RWPE2 (cell line): ENCODE data around the gene CAV1.
"Not testable (repeated sequence)": the region's sequence is repeated elsewhere in the genome, so short reads cannot be mapped to it uniquely, and the experiment has no call there.

ENCODE experiments used
- ATAC-seq: fragments of 200-7000 bp; cut with Tn5 transposase; 3 replicates; pipeline ENCODE4 v1.9.1; 2021; ENCODE audit warnings: low read depth
- DNase-seq: peaks from one replicate; pipeline ENCODE4 v3.0.0-alpha.2; 2020; ENCODE audit warnings: low spot score
- H3K27ac ChIP-seq: fragments of 450-650 bp; 2 replicates; pipeline ENCODE4 v1.5.1; 2017; ENCODE audit warnings: mild to moderate bottlenecking; ENCODE audit not compliant: poor library complexity, severe bottlenecking
- H3K27me3 ChIP-seq: fragments of 250-450 bp; sonication (Bioruptor Pico); 2 replicates; pipeline ENCODE4 v1.5.1; 2021; ENCODE audit warnings: mild to moderate bottlenecking, moderate library complexity; ENCODE audit not compliant: insufficient read depth, poor library complexity, severe bottlenecking
- H3K36me3 ChIP-seq: fragments of 250-450 bp; sonication (Bioruptor Pico); 2 replicates; pipeline ENCODE4 v1.5.1; 2020; ENCODE audit warnings: low read depth, mild to moderate bottlenecking, moderate library complexity
- H3K4me1 ChIP-seq: fragments of 250-450 bp; sonication (Bioruptor Pico); 2 replicates; pipeline ENCODE4 v1.5.1; 2021; ENCODE audit warnings: mild to moderate bottlenecking, moderate library complexity; ENCODE audit not compliant: insufficient read depth, poor library complexity, severe bottlenecking
- H3K4me3 ChIP-seq: fragments of 250-450 bp; sonication (Bioruptor Pico); 2 replicates; pipeline ENCODE4 v1.5.1; 2021; ENCODE audit warnings: mild to moderate bottlenecking, moderate library complexity; ENCODE audit not compliant: severe bottlenecking
- H3K9me3 ChIP-seq: fragments of 250-450 bp; sonication (Bioruptor Pico); 2 replicates; pipeline ENCODE4 v1.5.1; 2021; ENCODE audit warnings: mild to moderate bottlenecking, moderate library complexity; ENCODE audit not compliant: severe bottlenecking
- TF ChIP-seq, protein P1 (sequence below): fragments of 450-650 bp; IDR thresholded peaks from one replicate; pipeline ENCODE4 v1.5.1; 2017; ENCODE audit warnings: mild to moderate bottlenecking, moderate library complexity; ENCODE audit not compliant: poor library complexity, severe bottlenecking

The CAV1 gene

DNA sequence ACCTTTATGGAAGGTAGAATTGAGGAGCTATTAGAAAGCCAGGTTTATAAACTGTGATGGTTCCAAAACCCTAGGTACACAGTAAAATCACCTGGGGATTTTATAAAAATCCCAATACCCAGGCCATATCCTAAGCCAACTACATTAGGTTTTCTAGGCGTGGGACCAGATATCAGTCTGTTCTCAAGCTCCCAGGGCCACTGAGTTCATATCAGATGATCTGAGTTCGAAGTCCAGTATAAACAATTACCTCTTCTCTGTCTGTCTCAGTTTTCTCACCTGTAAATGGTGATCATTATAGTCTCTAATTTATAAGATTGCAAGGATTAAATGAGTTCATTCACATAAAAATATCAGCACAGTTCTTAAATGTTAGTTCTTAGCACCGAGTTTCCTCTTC is 60.6 kb downstream of the CAV1 start:
- no peaks in the 10 kb centered on the region for H3K9me3 ChIP-seq
- no peak overlapping the region for H3K27ac ChIP-seq
- no peak for DNase-seq
- no peaks in the 10 kb centered on the region for H3K36me3 ChIP-seq
- no peak for ATAC-seq
- no peaks in the 10 kb centered on the region for H3K27me3 ChIP-seq
- no peak overlapping the region for H3K4me3 ChIP-seq
- H3K4me1 ChIP-seq = peaks cover 26% of the 10 kb centered on the region
- TF ChIP-seq, protein P1, sequence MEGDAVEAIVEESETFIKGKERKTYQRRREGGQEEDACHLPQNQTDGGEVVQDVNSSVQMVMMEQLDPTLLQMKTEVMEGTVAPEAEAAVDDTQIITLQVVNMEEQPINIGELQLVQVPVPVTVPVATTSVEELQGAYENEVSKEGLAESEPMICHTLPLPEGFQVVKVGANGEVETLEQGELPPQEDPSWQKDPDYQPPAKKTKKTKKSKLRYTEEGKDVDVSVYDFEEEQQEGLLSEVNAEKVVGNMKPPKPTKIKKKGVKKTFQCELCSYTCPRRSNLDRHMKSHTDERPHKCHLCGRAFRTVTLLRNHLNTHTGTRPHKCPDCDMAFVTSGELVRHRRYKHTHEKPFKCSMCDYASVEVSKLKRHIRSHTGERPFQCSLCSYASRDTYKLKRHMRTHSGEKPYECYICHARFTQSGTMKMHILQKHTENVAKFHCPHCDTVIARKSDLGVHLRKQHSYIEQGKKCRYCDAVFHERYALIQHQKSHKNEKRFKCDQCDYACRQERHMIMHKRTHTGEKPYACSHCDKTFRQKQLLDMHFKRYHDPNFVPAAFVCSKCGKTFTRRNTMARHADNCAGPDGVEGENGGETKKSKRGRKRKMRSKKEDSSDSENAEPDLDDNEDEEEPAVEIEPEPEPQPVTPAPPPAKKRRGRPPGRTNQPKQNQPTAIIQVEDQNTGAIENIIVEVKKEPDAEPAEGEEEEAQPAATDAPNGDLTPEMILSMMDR = no peak

DNA sequence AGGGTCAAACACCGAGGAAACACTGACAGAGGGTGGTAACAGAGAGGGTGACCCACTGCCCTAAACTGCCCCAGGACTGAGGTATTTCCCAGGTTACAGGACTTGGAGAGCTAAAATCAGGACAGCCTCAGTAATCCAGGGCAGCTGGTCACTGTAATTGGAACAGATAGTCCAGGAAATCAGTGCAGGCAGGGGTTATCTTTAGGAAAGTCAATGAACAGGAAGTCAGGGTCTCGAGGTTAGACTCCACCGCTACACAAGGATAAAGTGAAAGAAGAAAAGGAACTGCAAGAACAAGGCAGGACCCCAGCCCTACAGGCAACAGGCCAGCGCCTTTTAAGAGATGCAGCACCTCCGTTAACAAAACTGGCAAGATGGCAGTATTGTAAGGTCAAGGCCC is 61.1 kb downstream of the CAV1 start:
- H3K36me3 ChIP-seq = no peaks in the 10 kb centered on the region
- TF ChIP-seq, protein P1 = no peak

DNA sequence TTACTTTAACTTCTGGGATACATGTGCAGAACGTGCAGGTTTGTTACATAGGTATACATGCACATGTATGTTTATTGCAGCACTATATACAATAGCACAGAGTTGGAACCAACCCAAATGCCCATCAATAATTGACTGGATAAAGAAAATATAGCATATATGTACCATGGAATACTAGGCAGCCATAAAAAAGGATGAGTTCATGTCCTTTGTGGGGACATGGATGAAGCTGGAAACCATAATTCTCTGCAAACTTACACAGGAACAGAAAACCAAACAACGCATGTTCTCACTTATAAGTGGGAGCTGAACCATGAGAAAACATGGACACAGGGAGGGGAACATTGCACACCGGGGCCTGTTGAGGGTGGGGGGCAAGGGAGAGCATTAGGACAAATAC is 62.4 kb downstream of the CAV1 start:
- not testable (repeated sequence) for DNase-seq, H3K4me3 ChIP-seq, H3K27ac ChIP-seq, H3K36me3 ChIP-seq, ATAC-seq, H3K27me3 ChIP-seq, H3K9me3 ChIP-seq
- H3K4me1 ChIP-seq = peaks cover 35% of the 10 kb centered on the region

More for the DNA sequence above, 61.1 kb downstream of the CAV1 start:
- ATAC-seq (no peak), DNase-seq (no peak)
- H3K4me3 ChIP-seq = no peak overlapping the region
- H3K4me1 ChIP-seq = peaks cover 28% of the 10 kb centered on the region
- H3K9me3 ChIP-seq = no peaks in the 10 kb centered on the region
- no peak overlapping the region for H3K27ac ChIP-seq
- no peaks in the 10 kb centered on the region for H3K27me3 ChIP-seq

DNA sequence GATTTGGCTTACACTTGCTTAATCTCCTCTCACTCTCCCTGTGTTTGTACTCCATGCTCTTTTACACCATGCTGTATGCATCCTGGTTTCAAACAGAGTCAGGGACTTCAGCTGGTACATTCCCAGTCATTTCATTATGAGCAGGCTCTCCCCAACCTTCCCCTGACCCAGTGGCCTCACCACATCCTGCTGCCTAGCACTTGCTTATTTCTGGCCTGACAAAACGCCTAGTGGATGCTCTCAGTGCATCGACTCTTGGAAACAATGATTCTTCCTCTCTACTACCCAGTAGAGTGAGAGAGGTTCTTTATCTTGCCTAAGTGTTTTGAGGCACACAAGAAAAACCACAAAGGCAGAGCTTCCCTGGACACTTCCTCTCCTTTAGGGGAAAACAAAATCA is 63.4 kb downstream of the CAV1 start:
- TF ChIP-seq, protein P1 = no peak
- no peaks in the 10 kb centered on the region for H3K27me3 ChIP-seq
- peaks cover 25% of the 10 kb centered on the region for H3K4me1 ChIP-seq
- H3K36me3 ChIP-seq = no peaks in the 10 kb centered on the region
- H3K9me3 ChIP-seq = no peaks in the 10 kb centered on the region
- DNase-seq (no peak), ATAC-seq (peak; percentile 64)
- H3K27ac ChIP-seq = peak overlapping the region; percentile 74
- no peak overlapping the region for H3K4me3 ChIP-seq

DNA sequence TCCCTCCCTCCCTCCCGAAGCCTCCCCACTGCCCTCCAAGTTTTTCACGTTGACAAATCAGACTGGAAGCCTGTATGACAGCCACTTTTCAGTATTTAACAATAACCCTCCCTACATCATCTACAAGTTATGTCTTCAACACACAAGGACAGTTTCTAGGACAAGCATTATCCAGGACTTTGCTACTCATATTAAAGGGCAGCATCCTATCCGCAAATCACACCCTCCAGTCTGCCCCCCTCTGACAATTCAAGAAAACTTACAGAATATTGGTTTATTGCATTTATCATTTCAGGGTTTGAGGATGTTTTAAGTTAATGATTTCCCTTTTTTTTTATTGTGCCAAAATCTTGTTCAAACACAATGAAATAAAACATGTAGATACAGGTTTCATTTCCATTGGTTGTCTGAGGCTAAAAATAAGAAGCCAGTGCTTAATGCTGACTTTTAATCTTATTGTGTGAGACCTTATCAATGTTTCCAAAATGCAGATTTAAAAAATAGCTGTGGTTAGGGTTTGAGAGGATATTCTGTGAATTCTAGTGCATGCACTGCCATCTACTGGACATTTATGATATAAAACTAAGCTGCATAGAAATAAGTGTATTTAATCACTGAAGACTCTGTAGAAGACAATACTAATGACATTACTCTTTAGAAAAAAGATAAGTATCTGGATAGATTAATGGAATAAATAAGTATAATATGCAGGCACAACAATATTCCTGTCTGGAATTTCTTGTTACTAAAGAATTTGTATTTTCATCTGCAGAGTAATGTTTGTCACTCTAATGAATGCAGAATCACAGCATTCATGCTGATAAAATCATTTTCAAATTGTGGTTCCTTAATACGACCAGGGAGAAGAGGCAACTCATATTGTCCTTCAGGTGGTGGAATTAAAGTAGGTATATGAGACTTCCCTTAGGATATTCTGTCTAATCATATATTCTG is 64.1 kb downstream of the CAV1 start:
- H3K27ac ChIP-seq = peak overlapping the region; percentile 74
- DNase-seq = no peak
- peaks cover 25% of the 10 kb centered on the region for H3K4me1 ChIP-seq
- H3K36me3 ChIP-seq = no peaks in the 10 kb centered on the region
- no peaks in the 10 kb centered on the region for H3K27me3 ChIP-seq
- TF ChIP-seq, protein P1 = peak; percentile 92
- H3K4me3 ChIP-seq = no peak overlapping the region
- no peaks in the 10 kb centered on the region for H3K9me3 ChIP-seq
- peak; percentile 57 for ATAC-seq
